Measurements from ENCODE around the gene PRR14L.
"Not testable (repeated sequence)": the region's sequence is repeated elsewhere in the genome, so short reads cannot be mapped to it uniquely, and the experiment has no call there.

PRR14L gene

DNA sequence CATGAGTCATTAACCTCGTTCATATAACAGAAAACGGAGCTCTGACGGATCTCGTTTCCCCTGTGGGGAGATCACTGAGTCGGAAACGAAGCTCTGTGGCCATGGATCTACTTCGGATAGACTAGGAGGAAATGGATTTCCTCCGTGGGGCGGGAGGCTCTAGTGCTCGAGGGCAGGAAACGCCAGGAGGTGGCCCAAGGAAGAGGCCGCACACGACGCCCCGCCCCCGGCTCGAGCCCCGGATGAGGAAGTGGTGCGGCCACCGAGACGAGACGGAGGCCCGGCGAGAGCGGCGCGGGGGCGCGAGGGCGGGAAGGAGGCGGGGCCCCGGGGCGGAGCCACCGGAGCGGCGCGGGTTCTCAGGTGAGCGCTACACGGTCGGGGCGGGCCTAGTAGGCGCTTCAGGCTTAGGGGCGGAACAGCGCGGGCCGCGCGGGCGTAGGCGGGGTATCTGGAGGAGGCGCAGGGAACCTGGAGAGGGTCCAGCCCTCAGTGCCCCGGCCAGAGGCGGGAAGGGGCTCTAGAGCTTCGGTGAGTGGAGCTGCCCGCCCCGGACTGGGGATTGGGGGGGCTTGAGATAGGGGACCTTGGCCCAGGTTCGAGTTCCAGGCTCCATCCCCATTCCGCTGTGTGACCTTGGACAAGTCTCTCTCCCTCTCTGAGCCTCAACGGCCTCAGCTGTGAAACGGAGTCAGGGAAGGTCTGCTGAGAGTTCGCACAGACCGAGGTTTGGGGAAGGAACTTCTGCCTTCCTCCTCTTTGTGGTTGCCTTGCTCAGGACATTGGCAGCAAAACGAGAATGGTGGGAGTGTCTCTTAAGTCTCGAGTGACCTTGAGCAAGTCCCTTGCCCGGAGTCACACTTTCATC, 3.9 kb upstream of the PRR14L start, which contains the start of gene DEPDC5:
TSS of gene DEPDC5 (plus strand) at position 386 of the 868 bp plus-strand sequence. CDS start 903 bp downstream, outside the sequence.
- DNase-seq (ENCODE audit: insufficient read length) (peak; percentile 89), FAIRE-seq (peak; percentile 98)
- TF ChIP-seq POLR2AphosphoS5 (IDR thresholded peaks at IDR 0.05; ENCODE audit: low read depth, low read length) (peak; percentile 97), TAF1 (IDR thresholded peaks at IDR 0.05; ENCODE audit: borderline replicate concordance, low read depth, low read length) (peak; percentile 91), POLR2A (IDR thresholded peaks at IDR 0.05; ENCODE audit: low read depth, low read length) (peak; percentile 96)

DNA sequence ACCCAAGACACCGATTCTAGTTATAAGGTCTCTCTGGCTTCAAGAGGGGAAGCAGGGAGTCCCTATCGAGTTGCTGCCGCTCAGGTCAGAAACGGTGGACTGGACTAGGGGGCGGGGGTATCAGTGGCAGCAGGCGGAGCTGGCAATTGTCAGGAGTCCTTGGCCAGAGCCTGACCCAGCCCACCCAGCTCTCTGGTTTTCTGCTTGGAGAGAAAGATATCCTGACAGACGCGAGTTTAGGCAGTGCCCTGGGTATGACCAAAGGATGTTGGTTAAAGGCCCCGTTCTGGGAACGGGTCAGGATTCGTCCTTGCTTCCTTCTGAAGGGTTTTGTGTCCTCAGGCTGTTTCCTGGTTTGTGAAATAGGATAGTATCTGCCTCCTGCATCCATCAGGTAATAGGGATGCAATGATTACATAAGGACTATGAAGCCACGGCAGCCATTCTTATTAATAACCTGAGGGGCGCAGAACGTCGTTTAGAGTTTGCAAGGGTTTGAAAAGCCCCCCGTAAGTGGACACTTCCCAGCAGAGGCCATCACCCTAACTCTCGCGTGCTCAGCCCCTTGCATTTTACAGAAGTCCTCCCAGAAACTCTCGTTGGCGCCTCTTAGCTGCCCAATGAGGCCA, 3.2 kb upstream of the PRR14L start:
- no peak for DNase-seq (ENCODE audit: insufficient read length)
- TF ChIP-seq POLR2A (IDR thresholded peaks at IDR 0.05; ENCODE audit: low read depth, low read length) (no peak; the same call in 1 of the 2 replicates), POLR2AphosphoS5 (IDR thresholded peaks at IDR 0.05; ENCODE audit: low read depth, low read length) (no peak), TAF1 (IDR thresholded peaks at IDR 0.05; ENCODE audit: borderline replicate concordance, low read depth, low read length) (no peak)
- peak; percentile 72 for FAIRE-seq

DNA sequence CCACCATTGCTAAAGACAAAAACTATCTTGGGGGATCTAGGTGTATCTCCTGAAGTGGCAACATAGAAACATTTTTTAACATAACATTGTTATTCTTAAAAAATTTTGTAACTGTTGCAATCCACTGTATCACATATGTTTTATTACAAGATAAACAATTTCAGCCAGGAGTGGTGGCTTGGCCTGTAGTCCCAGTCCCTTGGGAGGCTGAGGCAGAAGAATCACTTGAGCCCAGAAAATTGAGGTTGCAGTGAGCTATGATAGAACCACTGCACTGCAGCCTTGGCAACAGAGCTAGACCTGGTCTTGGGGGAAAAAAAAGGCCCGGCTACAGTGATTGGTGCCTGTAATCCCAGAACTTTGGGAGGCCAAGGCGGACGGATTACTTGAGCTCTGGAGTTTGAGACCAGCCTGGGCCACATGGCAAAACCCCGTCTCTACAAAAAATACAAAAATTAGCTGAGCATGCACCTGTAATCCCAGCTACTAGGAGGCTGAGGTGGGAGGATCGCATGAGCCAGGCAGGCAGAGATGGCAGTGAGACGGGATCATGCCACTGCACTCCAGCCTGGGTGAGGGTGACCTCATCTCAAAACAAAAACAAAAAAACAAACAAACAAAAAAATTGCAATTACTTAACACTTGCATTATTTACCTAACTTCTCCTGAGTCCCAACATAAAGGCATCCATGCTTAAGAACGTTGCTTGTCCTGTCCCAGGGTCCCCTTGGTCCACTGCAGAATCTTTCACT, 2.3 kb upstream of the PRR14L start:
- TF ChIP-seq POLR2A (IDR thresholded peaks at IDR 0.05; ENCODE audit: low read depth, low read length) (no peak), TAF1 (IDR thresholded peaks at IDR 0.05; ENCODE audit: borderline replicate concordance, low read depth, low read length) (no peak), POLR2AphosphoS5 (IDR thresholded peaks at IDR 0.05; ENCODE audit: low read depth, low read length) (no peak)
- FAIRE-seq (no peak), DNase-seq (ENCODE audit: insufficient read length) (no peak)

DNA sequence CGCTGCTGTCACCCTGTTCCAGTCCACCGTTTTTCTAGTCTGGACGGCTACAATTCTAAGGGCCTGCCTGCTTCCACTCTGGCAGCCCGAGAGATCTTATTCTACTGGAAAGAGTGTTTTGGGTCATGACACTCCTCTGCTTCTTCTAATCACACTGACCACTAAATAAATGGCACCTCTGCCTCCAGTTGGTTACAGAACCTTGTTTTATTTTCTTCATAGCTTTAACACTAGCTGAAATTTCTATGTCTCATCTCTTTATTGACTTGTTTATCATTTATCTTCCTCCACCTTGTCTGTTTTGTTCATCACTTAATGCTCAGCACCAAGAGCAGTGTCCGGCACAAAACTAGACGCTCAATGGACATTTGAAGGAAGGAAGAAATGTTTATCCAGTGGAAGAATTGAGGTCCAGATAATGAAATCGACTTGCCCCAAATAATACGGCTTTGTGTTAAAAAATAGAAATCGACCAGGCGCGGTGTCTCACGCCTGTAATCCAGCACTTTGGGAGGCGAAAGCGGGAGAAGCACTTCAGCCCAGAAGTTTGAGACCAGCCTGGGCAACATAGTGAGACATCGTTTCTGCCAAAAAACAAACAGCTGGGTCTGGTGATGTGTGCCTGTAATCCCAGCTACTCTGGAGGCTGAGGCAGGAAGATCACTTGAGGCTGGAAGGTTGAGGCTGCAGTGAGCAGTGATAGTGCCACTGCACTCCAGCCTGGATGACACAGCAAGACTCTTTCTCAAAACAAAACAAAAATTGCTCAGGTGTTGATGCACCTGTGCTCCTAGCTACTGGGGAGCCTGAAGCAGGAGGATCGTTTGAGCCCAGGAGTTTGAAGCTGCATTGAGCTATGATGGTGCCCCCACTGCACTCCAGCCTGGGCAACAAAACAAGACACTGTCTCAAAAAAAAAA, 693 bp upstream of the PRR14L start:
- TF ChIP-seq TAF1 (IDR thresholded peaks at IDR 0.05; ENCODE audit: borderline replicate concordance, low read depth, low read length) = no peak
- TF ChIP-seq POLR2AphosphoS5 (IDR thresholded peaks at IDR 0.05; ENCODE audit: low read depth, low read length) = no peak
- no peak for TF ChIP-seq POLR2A (IDR thresholded peaks at IDR 0.05; ENCODE audit: low read depth, low read length)
- DNase-seq (ENCODE audit: insufficient read length) (no peak), FAIRE-seq (no peak)

DNA sequence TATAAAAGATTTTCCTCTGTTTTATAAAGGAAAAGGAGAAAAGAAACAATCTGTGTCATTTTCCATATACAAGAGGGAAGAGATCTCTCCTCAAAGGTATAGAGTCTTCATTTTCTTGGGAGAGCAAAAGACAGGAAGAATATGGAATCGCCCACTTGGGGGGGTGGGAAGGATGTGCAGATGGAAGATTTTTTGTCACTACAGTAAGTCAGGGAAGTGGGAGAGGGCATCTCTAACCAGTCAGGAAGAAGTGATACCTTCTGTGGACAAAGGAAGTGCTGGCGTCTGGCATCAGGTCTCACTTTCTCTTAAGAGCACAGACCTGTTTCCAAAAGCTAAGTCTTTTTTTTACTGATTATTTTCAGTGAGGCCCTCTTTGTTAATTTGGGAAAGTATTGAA, 1.4 kb downstream of the PRR14L start:
- no peak for DNase-seq (ENCODE audit: insufficient read length)
- FAIRE-seq = no peak
- TF ChIP-seq POLR2AphosphoS5 (IDR thresholded peaks at IDR 0.05; ENCODE audit: low read depth, low read length) (no peak), POLR2A (IDR thresholded peaks at IDR 0.05; ENCODE audit: low read depth, low read length) (no peak), TAF1 (IDR thresholded peaks at IDR 0.05; ENCODE audit: borderline replicate concordance, low read depth, low read length) (no peak)

DNA sequence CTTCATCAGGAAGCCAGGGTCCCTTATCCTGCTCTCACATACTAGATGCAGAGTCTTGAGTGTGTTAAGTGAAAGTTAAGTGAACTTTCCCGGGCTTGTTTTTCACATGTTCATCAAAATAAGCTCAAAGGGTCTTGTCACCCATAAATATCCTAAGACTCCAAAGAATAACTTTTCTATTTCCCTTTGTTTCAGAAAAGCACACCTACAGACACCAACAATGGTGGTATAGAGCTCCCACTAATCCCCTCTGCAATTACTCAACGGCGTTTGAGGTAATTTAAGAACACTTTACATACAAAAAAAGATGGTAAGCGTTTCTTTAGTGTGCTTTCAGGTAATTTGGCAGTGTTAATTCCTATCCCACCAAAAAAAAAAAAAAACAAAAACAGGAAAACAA, 2.5 kb downstream of the PRR14L start:
- no peak for TF ChIP-seq POLR2AphosphoS5 (IDR thresholded peaks at IDR 0.05; ENCODE audit: low read depth, low read length)
- TF ChIP-seq TAF1 (IDR thresholded peaks at IDR 0.05; ENCODE audit: borderline replicate concordance, low read depth, low read length) = no peak
- TF ChIP-seq POLR2A (IDR thresholded peaks at IDR 0.05; ENCODE audit: low read depth, low read length) = no peak
- FAIRE-seq (no peak), DNase-seq (ENCODE audit: insufficient read length) (no peak)

DNA sequence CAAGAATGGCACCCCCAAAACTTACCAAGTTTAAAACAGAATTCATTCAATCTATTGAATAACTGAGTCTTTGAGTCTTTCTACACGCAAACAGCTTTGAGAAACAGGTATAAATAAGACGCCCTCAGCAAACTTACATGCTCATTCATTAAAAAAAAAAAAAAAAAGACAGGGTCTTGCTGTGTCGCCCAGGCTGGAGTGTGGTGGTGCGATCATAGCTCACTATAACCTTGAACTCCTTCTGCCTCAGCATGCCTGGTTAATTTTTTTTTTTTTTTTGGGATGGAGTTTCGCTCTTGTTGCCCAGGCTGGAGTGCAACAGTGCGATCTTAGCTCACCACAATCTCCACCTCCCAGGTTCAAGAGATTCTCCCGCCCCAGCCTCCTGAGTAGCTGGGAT, 6.1 kb downstream of the PRR14L start:
- TF ChIP-seq POLR2A (IDR thresholded peaks at IDR 0.05; ENCODE audit: low read depth, low read length) = no peak
- TF ChIP-seq TAF1 (IDR thresholded peaks at IDR 0.05; ENCODE audit: borderline replicate concordance, low read depth, low read length) = no peak
- no peak for TF ChIP-seq POLR2AphosphoS5 (IDR thresholded peaks at IDR 0.05; ENCODE audit: low read depth, low read length)
- DNase-seq (ENCODE audit: insufficient read length) = no peak
- FAIRE-seq = no peak

DNA sequence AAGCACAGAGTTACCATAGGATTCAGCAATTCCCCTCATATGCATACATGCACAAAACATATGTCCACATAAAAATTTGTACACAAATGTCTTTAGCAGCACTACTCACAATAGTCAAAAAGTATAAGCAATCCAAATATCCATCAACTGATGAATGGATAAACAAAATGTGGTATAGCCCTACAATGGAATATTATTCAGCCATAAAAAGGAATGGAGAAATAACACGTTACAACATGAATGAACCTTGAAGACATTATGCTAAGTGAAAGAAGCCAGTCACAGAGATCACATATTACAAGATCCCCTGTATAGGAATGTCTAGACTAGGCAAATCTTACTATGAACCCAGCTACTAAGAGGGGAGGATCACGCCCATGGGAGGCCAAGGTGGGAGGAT, 7.2 kb downstream of the PRR14L start:
- FAIRE-seq (no peak), DNase-seq (ENCODE audit: insufficient read length) (no peak)
- TF ChIP-seq TAF1 (IDR thresholded peaks at IDR 0.05; ENCODE audit: borderline replicate concordance, low read depth, low read length) (no peak), POLR2AphosphoS5 (IDR thresholded peaks at IDR 0.05; ENCODE audit: low read depth, low read length) (no peak), POLR2A (IDR thresholded peaks at IDR 0.05; ENCODE audit: low read depth, low read length) (no peak)

DNA sequence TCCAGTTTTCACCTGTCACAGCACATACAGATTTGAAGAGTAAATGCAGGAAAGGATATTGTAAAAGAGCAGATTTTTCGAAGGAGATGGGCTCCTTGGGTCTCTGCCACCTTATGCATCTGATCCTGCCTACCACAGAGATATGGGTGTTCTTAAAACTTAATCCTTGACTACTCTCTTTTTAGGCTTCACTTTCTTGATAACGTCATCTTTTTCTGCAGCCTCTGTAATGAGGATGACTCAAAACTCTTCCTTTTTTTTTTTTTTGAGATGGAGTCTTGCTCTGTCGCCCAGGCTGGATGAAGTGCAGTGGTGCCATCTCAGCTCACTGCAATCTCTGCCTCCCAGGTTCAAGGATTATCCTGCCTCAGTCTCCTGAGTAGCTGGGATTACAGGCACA, 7.8 kb downstream of the PRR14L start:
- no peak for TF ChIP-seq TAF1 (IDR thresholded peaks at IDR 0.05; ENCODE audit: borderline replicate concordance, low read depth, low read length)
- TF ChIP-seq POLR2A (IDR thresholded peaks at IDR 0.05; ENCODE audit: low read depth, low read length) = no peak
- no peak for TF ChIP-seq POLR2AphosphoS5 (IDR thresholded peaks at IDR 0.05; ENCODE audit: low read depth, low read length)
- FAIRE-seq (peak; percentile 80), DNase-seq (ENCODE audit: insufficient read length) (no peak)

DNA sequence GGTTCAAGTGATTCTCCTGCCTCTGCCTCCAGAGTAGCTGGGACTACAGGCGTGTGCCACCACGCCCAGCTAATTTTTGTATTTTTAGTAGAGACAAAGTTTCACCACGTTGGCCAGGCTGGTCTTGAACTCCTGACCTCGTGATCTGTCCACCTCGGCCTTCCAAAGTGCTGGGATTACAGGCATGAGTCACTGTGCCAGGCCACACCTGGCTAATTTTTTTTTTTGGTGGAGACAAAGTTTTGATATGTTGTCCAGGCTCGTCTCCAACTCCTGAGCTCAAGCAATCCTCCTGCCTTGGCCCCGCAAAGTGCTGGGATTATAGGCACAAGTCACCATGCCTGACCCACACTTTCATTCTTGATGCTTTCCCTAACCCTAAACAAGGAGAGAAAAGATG, 9.6 kb downstream of the PRR14L start:
- not testable (repeated sequence) for FAIRE-seq; DNase-seq (ENCODE audit: insufficient read length)
